Hepatocyte (in vitro differentiated cells): ENCODE data around the gene EXPH5.

Experiments used
- EZH2 ChIP-seq: fragments of 200-600 bp; sonication (generic); IDR thresholded peaks from 2 replicates; pipeline ENCODE4 v1.6.1; 2016; ENCODE audit warnings: antibody characterized with exemption, mild to moderate bottlenecking, borderline replicate concordance
- EZH2phosphoT487 ChIP-seq: fragments of 200-600 bp; sonication (generic); IDR thresholded peaks from one replicate; pipeline ENCODE4 v1.6.1; 2018; ENCODE audit warnings: antibody characterized with exemption, mild to moderate bottlenecking, low read depth, moderate library complexity; ENCODE audit not compliant: unreplicated experiment, severe bottlenecking
- TF ChIP-seq, protein P1 (sequence below): fragments of 200-600 bp; sonication (generic); IDR thresholded peaks from 2 replicates; pipeline ENCODE4 v1.5.1; 2016; ENCODE audit warnings: antibody characterized with exemption, mild to moderate bottlenecking; ENCODE audit not compliant: poor library complexity

DNA sequence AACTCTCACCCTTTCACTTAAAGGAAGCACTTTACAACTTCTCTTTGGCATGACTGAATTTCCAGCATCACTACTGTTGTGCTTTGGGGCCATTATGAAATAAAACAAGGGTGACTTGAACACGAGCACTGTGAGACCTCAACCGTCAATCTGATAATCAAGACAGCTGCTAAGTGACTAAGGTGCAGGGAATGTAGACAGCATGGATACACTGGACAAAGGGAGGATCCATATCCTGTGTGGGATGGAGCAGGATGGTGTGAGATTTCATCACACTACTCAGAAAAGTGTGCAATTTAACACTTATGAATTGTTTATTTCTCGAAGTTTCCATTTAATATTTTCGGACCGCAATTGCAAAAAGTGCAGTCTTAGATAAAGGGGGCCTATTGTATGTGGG, 16.1 kb upstream of the EXPH5 start:
- TF ChIP-seq EZH2 (no peak), EZH2phosphoT487 (no peak)
- TF ChIP-seq, protein P1, sequence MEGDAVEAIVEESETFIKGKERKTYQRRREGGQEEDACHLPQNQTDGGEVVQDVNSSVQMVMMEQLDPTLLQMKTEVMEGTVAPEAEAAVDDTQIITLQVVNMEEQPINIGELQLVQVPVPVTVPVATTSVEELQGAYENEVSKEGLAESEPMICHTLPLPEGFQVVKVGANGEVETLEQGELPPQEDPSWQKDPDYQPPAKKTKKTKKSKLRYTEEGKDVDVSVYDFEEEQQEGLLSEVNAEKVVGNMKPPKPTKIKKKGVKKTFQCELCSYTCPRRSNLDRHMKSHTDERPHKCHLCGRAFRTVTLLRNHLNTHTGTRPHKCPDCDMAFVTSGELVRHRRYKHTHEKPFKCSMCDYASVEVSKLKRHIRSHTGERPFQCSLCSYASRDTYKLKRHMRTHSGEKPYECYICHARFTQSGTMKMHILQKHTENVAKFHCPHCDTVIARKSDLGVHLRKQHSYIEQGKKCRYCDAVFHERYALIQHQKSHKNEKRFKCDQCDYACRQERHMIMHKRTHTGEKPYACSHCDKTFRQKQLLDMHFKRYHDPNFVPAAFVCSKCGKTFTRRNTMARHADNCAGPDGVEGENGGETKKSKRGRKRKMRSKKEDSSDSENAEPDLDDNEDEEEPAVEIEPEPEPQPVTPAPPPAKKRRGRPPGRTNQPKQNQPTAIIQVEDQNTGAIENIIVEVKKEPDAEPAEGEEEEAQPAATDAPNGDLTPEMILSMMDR = no peak
